GM19468 (cell line): ENCODE measurements around the gene LILRA2.
"Not testable (repeated sequence)": the region's sequence is repeated elsewhere in the genome, so short reads cannot be mapped to it uniquely, and the experiment has no call there.

ENCODE experiments used
- ATAC-seq: cut with Tn5 transposase; IDR thresholded peaks from one replicate; pipeline ENCODE4 v1.9.1; 2021; ENCODE audit warnings: mild to moderate bottlenecking, moderate library complexity, moderate number of reproducible peaks; ENCODE audit not compliant: unreplicated experiment; ENCODE audit errors: extremely low read depth

Gene LILRA2

GRCh38 chr19:54607785-54608150, 34.2 kb downstream of the LILRA2 start:
- ATAC-seq = no peak

- no peak for ATAC-seq
Measured at GRCh38 chr19:54608205-54608604, 34.6 kb downstream of the LILRA2 start.

GRCh38 chr19:54608792-54609191, 35.2 kb downstream of the LILRA2 start:
- no peak for ATAC-seq

- no peak for ATAC-seq
Measured at GRCh38 chr19:54609356-54609791, 35.8 kb downstream of the LILRA2 start.

GRCh38 chr19:54612428-54612827, 38.8 kb downstream of the LILRA2 start:
- no peak for ATAC-seq

- no peak for ATAC-seq
Measured at GRCh38 chr19:54614726-54615125, 41.1 kb downstream of the LILRA2 start.

GRCh38 chr19:54616057-54616456, 42.5 kb downstream of the LILRA2 start:
- ATAC-seq = no peak

- ATAC-seq = no peak
Measured at GRCh38 chr19:54616821-54617560, 43.4 kb downstream of the LILRA2 start.

- ATAC-seq = no peak
Measured at GRCh38 chr19:54620464-54620863, 46.9 kb downstream of the LILRA2 start.

- no peak for ATAC-seq
Measured at GRCh38 chr19:54622431-54622830, 48.8 kb downstream of the LILRA2 start.

GRCh38 chr19:54624234-54624633, 50.6 kb downstream of the LILRA2 start:
- ATAC-seq = not testable (repeated sequence)

- ATAC-seq = peak; percentile 30
Measured at GRCh38 chr19:54624934-54625730, 51.5 kb downstream of the LILRA2 start.

GRCh38 chr19:54626757-54627156, 53.2 kb downstream of the LILRA2 start:
- no peak for ATAC-seq

- not testable (repeated sequence) for ATAC-seq
Measured at GRCh38 chr19:54627912-54628311, 54.3 kb downstream of the LILRA2 start.

- ATAC-seq = not testable (repeated sequence)
Measured at GRCh38 chr19:54630262-54630661, 56.7 kb downstream of the LILRA2 start, which contains the start of gene LILRB1. LILRB1 (plus strand) TSS chr19:54630484; CDS start chr19:54631074, 590 bp downstream.

- ATAC-seq = no peak
Measured at GRCh38 chr19:54630782-54631181, 57.2 kb downstream of the LILRA2 start.

- not testable (repeated sequence) for ATAC-seq
Measured at GRCh38 chr19:54631489-54632337, 58.1 kb downstream of the LILRA2 start.

- not testable (repeated sequence) for ATAC-seq
Measured at GRCh38 chr19:54632517-54632916, 58.9 kb downstream of the LILRA2 start.

GRCh38 chr19:54633401-54633800, 59.8 kb downstream of the LILRA2 start:
- no peak for ATAC-seq

- not testable (repeated sequence) for ATAC-seq
Measured at GRCh38 chr19:54636081-54636480, 62.5 kb downstream of the LILRA2 start.
